Measurements from ENCODE around the gene OSBPL5. TPM values are rescaled to one million over a fixed set of nuclear protein-coding genes. Genes with fewer than 3 reads are reported as not detected.

Gene OSBPL5
- polyA plus RNA-seq, 4 donors = 18.2 to 20.9 (median 19.8) TPM

- no peak for DNase-seq (ENCODE audit: low read depth in 4 of 4, low spot score in 3 of 4)
These were observed 32.9 kb upstream of the OSBPL5 start for GRCh38 chr11:3197878-3198528.

- DNase-seq (ENCODE audit: low read depth in 4 of 4, low spot score in 3 of 4) = no peak
These were observed 32.1 kb upstream of the OSBPL5 start for GRCh38 chr11:3197044-3197695.

- DNase-seq (ENCODE audit: low read depth in 4 of 4, low spot score in 3 of 4) = no peak
These were observed 31.3 kb upstream of the OSBPL5 start for GRCh38 chr11:3196161-3197043.

GRCh38 chr11:3195251-3196160 is 30.4 kb upstream of the OSBPL5 start:
- peak in 1 of 4 donors; percentile 24 for DNase-seq (ENCODE audit: low read depth in 4 of 4, low spot score in 3 of 4)

- no peak for DNase-seq (ENCODE audit: low read depth in 4 of 4, low spot score in 3 of 4)
These were observed 29.1 kb upstream of the OSBPL5 start for GRCh38 chr11:3194016-3194816.

GRCh38 chr11:3193373-3194015 is 28.4 kb upstream of the OSBPL5 start:
- no peak for DNase-seq (ENCODE audit: low read depth in 4 of 4, low spot score in 3 of 4)

- DNase-seq (ENCODE audit: low read depth in 4 of 4, low spot score in 3 of 4) = no peak
These were observed 27.6 kb upstream of the OSBPL5 start for GRCh38 chr11:3192511-3193372.

- no peak for DNase-seq (ENCODE audit: low read depth in 4 of 4, low spot score in 3 of 4)
These were observed 26.6 kb upstream of the OSBPL5 start for GRCh38 chr11:3191586-3192324.

- DNase-seq (ENCODE audit: low read depth in 4 of 4, low spot score in 3 of 4) = no peak
These were observed 25.5 kb upstream of the OSBPL5 start for GRCh38 chr11:3190600-3190999.

GRCh38 chr11:3189886-3190583 is 24.9 kb upstream of the OSBPL5 start:
- no peak for DNase-seq (ENCODE audit: low read depth in 4 of 4, low spot score in 3 of 4)

GRCh38 chr11:3189196-3189843 is 24.2 kb upstream of the OSBPL5 start:
- DNase-seq (ENCODE audit: low read depth in 4 of 4, low spot score in 3 of 4) = no peak

- no peak for DNase-seq (ENCODE audit: low read depth in 4 of 4, low spot score in 3 of 4)
These were observed 23.5 kb upstream of the OSBPL5 start for GRCh38 chr11:3188496-3189195.

GRCh38 chr11:3186166-3186953 is 21.2 kb upstream of the OSBPL5 start:
- no peak for DNase-seq (ENCODE audit: low read depth in 4 of 4, low spot score in 3 of 4)

GRCh38 chr11:3184732-3185347 is 19.7 kb upstream of the OSBPL5 start:
- DNase-seq (ENCODE audit: low read depth in 4 of 4, low spot score in 3 of 4) = no peak

- no peak for DNase-seq (ENCODE audit: low read depth in 4 of 4, low spot score in 3 of 4)
These were observed 18.4 kb upstream of the OSBPL5 start for GRCh38 chr11:3183523-3183922.
